Activated naive CD4-positive, alpha-beta T cell treated with anti-CD3 and anti-CD28 coated beads for 36 hours (primary cell): Measurements from ENCODE around the gene VOPP1. TPM values are rescaled to one million over a fixed set of nuclear protein-coding genes. Genes with fewer than 3 reads are reported as not detected.
"Not testable (repeated sequence)": the region's sequence is repeated elsewhere in the genome, so short reads cannot be mapped to it uniquely, and the experiment has no call there.

Experiments used
- CTCF ChIA-PET: fragments of 350-600 bp; sonication (Branson Sonifier 250); formaldehyde crosslinking; loops from one replicate; lab custom pipeline; 2021; ENCODE audit warnings: antibody characterized with exemption; lab: Charles Lee
- DNase-seq: peaks from one replicate; pipeline ENCODE4 v3.0.0-alpha.2; 2020
- H3K27ac Mint-ChIP-seq: one replicate; pipeline ENCODE4 v1.8.0; 2021; ENCODE audit warnings: mild to moderate bottlenecking, mixed read lengths
- H3K27me3 Mint-ChIP-seq: one replicate; pipeline ENCODE4 v1.8.0; 2021; ENCODE audit warnings: low read depth, mixed read lengths
- H3K36me3 Mint-ChIP-seq: one replicate; pipeline ENCODE4 v1.8.0; 2021; ENCODE audit warnings: low read depth, mixed read lengths
- H3K4me1 Mint-ChIP-seq: one replicate; pipeline ENCODE4 v1.8.0; 2021; ENCODE audit warnings: low read depth, mixed read lengths
- H3K4me3 Mint-ChIP-seq: one replicate; pipeline ENCODE4 v1.8.0; 2021; ENCODE audit warnings: mild to moderate bottlenecking, moderate library complexity, mixed read lengths
- H3K9me3 Mint-ChIP-seq: one replicate; pipeline ENCODE4 v1.8.0; 2021; ENCODE audit warnings: mixed read lengths
- intact Hi-C: fragments of 100-400 bp; cut with micrococcal nuclease; formaldehyde crosslinking; loops from one replicate; pipeline ENCODE4 v1.15.1; 2023
- total RNA-seq, 2 experiments: library from RNA; stranded (reverse); gene quantifications; one replicate each; pipeline ENCODE4 v1.2.3, GENCODE V29; 2021

VOPP1 gene
- total RNA-seq, 2 experiments from 2014 or later: 100 to 102 TPM

DNA sequence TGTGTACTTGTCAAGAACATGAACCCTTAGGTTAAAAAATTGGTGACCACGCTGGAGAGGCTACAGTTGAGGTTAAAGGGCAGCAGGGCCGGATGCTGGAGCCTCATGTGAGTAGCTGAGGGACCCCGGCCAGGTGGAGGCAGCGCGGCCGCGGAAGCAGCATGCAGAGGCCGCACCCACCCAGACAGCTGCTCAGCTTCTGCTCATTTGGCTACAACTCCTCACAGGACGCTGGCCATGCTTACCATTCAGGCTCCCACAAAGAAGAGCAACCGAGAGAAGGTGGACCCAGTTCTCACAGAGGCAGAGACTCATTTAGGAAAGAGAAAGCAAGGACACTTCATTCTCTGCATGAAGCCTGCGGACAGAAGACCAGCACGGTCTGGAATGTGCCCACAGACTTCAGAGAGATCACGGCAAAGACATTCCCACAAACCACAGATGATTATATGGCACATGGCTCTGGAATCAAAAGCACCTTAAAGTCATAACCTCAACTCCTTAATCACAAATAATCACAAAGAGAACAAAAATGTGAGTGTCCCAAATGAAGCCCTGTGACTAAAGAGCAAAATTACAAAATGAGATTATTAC, 94.4 kb downstream of the VOPP1 start:
- DNase-seq: no peak
- CTCF ChIA-PET: no interaction called here
- Mint-ChIP-seq H3K27me3 (no peaks in the 10 kb centered on the region), H3K9me3 (no peaks in the 10 kb centered on the region), H3K4me3 (no peak overlapping the region), H3K36me3 (peaks cover 18% of the 10 kb centered on the region), H3K4me1 (peaks cover 86% of the 10 kb centered on the region), H3K27ac (no peak overlapping the region)
- intact Hi-C loops: no loop called here

GRCh38 chr7:55476852-55477780, 95.2 kb downstream of the VOPP1 start:
- Mint-ChIP-seq H3K4me1 (peaks cover 83% of the 10 kb centered on the region), H3K4me3 (no peak overlapping the region), H3K27ac (peak overlapping the region; percentile 1), H3K36me3 (peaks cover 16% of the 10 kb centered on the region), H3K27me3 (no peaks in the 10 kb centered on the region), H3K9me3 (no peaks in the 10 kb centered on the region)
- no peak for DNase-seq
- intact Hi-C loops: no loop called here
- CTCF ChIA-PET: interaction anchor here (1.3 kb wide), 1 partner anchor 38 kb away, joined by 3 read pairs; no protein-coding TSS in a partner anchor

DNA sequence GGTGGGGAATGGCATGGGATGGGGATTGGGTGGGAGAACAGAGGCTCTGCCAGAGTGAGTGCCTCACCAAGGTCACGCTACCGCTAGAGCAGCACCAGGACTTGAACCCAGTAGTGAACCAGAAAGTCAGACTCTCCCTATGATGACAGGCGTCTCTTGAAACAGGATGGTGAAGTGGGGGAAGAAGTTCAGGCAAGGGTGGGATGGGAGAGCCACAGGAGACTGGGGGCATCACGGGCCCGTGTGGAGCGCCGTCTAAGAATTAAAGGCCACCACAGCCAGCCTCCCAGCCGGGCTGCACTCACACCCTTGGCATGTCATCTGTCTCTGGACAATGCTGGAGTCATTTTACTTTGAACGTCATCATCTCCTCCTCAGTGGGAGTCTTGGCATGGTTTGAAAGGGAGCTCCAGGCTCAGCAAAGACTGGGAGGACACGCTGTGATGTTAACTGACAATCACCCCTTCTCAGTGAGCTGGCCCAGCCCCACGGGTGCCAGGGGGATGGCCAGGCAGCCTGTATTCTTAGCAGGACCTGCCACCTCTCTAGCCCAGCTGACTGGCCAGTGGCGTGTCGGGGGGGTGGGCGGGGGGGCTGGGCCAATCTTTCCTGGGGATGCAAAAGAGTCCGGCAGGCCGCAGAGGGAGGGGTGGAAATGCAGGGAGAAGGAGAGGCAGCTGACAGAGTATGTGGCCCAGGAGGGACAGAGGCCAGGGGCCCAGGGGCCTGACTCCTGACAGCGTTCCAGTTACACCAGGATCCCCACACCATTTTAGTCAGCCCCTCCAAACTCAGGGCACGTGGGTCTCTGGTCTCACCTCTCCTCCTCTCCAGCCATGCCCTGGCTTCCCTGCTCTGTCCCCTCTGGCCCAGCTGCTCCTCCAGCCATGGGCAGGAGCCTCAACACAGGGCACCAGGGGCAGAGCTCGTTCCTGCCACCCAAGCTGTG, 96.2 kb downstream of the VOPP1 start:
- peaks cover 17% of the 10 kb centered on the region for H3K36me3 Mint-ChIP-seq
- intact Hi-C loops: no loop called here
- no peaks in the 10 kb centered on the region for H3K27me3 Mint-ChIP-seq

DNA sequence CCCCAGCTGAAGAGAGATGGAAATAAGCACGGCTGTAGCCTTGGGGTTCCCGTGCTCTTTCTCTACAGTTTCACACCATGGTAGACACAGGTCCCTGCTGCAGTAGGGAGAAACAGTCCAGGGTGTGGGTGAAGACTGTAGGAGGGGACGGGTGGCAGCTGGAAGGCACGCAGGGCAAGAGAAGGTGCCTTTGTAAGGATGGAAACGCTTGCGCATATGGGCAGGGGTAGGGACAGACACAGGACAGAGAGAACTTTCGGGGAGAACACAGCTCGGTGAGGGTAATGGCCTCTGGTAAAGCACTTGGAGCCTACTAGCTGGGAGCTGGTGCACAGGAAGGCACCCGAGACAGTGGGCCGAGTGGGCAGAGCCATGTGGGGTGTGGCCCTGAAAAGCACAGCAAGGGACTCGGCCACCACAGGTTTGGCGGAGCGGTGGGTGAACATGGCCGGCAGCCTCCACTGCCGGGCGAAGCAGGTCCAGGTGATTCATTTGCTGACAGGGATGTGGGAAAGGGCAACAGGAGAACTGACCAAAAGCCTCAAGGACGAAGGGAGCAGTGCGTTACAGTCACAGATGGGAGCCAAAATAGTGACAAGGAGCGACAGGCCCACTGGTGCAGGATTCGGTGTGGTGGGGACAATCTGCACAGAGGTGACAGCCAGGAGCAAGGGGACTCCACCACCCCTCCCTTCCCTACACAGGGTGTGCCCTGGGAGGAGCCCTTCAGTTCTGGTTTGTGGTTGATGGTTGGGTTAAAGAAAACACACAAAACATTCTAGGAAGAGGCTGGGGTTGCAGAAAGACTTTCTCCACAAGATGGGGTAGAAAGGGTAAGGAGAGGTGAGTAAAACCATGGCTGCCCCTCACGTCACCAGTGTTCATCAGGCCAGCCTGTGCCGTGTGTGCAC, 97.1 kb downstream of the VOPP1 start:
- no peaks in the 10 kb centered on the region for H3K27me3 Mint-ChIP-seq
- peaks cover 20% of the 10 kb centered on the region for H3K36me3 Mint-ChIP-seq
- no peak overlapping the region for H3K4me3 Mint-ChIP-seq
- H3K9me3 Mint-ChIP-seq: no peaks in the 10 kb centered on the region
- DNase-seq: peak; percentile 27
- peaks cover 75% of the 10 kb centered on the region for H3K4me1 Mint-ChIP-seq
- H3K27ac Mint-ChIP-seq: peak overlapping the region; percentile 68
- intact Hi-C loops: no loop called here
- CTCF ChIA-PET: no interaction called here

More for the DNA sequence above, 96.2 kb downstream of the VOPP1 start:
- Mint-ChIP-seq H3K27ac (peak overlapping the region; percentile 68), H3K9me3 (no peaks in the 10 kb centered on the region), H3K4me3 (no peak overlapping the region), H3K4me1 (peaks cover 77% of the 10 kb centered on the region)
- DNase-seq: no peak
- CTCF ChIA-PET: interaction anchor here (1.3 kb wide), 1 partner anchor 39 kb away, joined by 3 read pairs; no protein-coding TSS in a partner anchor

DNA sequence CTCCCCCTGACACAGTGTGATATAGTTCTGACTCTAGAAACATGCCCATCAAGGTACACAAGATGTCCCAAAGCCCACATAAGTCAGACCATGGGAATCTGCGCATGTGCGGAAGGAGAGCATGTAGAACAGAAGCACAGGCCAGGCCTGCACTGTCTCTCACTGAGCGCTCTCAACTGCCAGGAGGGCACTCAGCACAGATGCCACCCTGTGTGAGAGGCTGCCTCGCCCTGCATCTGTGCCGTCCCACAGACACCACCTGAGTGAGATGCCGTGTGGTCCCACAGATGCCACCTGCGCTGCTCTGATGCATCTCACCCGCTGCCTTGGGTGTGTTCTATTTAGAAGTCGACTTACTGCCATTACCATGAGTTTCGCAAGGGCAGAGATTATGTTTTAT, 98.4 kb downstream of the VOPP1 start:
- Mint-ChIP-seq H3K27me3 (no peaks in the 10 kb centered on the region), H3K4me1 (peaks cover 81% of the 10 kb centered on the region), H3K4me3 (no peak overlapping the region), H3K9me3 (no peaks in the 10 kb centered on the region), H3K27ac (peak overlapping the region; percentile 15), H3K36me3 (peaks cover 20% of the 10 kb centered on the region)
- CTCF ChIA-PET: no interaction called here
- intact Hi-C loops: no loop called here
- no peak for DNase-seq

- peaks cover 82% of the 10 kb centered on the region for H3K4me1 Mint-ChIP-seq
- H3K4me3 Mint-ChIP-seq: no peak overlapping the region
- H3K9me3 Mint-ChIP-seq: no peaks in the 10 kb centered on the region
- intact Hi-C loops: no loop called here
- H3K27me3 Mint-ChIP-seq: no peaks in the 10 kb centered on the region
- CTCF ChIA-PET: no interaction called here
- DNase-seq: peak; percentile 46
- peaks cover 23% of the 10 kb centered on the region for H3K36me3 Mint-ChIP-seq
- no peak overlapping the region for H3K27ac Mint-ChIP-seq
These were observed 99.2 kb downstream of the VOPP1 start for GRCh38 chr7:55472928-55473725.

DNA sequence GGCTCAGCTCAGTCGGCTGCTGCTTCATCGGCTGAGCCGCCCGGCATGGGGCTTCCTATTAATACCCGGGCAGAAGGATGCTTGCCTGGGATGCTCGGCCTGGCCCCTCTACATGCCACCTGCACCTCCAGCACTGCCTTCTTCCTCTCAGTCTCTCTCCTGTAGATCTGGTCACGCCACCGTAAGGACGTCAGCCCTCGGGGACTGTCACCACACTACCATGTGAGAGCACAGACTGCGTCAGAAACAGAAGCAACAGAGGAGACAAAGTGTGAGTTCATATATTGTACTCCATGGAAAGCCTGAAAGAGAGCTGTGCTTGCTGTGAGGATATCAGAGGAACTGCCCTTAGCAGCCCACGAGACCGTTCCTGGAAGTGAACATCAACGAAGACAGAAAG, 99.9 kb downstream of the VOPP1 start:
- H3K27ac Mint-ChIP-seq, DNase-seq, H3K27me3 Mint-ChIP-seq, intact Hi-C loops, CTCF ChIA-PET, H3K9me3 Mint-ChIP-seq, H3K4me3 Mint-ChIP-seq: not testable (repeated sequence)
- Mint-ChIP-seq H3K4me1 (peaks cover 79% of the 10 kb centered on the region), H3K36me3 (peaks cover 20% of the 10 kb centered on the region)

DNA sequence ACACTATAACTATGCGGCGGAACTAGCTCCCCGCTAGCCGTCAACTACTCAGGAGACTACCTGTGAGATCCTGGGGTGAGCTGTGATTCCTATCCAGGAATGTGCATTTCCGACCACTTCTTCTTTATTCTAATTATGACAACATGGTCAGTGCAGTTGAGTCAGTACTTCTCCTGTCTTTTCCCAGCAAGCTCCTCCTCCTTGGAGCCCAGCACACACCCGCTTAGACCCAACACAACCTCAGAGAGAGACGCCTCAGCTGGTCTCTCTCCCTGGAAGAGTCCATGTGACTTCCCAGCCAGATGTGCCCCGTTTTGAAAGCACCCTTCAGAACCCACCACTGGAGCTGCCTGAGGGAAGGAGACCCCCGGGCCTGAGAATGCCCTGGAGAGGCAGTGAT, 100.7 kb downstream of the VOPP1 start:
- H3K4me3 Mint-ChIP-seq, intact Hi-C loops, DNase-seq, H3K27me3 Mint-ChIP-seq, CTCF ChIA-PET, H3K9me3 Mint-ChIP-seq: not testable (repeated sequence)
- Mint-ChIP-seq H3K36me3 (peaks cover 25% of the 10 kb centered on the region), H3K27ac (peak overlapping the region; percentile 46), H3K4me1 (peaks cover 79% of the 10 kb centered on the region)

DNA sequence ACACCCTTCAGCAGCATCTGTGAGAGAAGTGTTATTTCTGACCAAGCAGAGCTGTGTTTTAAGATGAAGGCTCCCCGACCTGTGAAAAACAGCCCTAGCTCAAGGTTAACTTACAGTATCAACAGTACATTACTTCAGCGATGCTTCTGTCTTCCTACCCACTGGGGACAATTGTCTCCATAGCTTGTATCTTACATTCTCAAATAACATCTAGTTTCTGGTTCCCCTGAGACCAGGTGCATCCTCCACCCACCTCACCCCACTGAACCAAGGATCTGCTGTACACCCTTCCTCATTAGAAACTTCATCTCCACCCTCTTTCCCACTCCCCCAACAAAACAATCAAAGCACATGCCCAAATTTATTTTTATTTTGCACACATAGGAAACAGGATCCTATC, 102.0 kb downstream of the VOPP1 start:
- H3K27ac Mint-ChIP-seq: peak overlapping the region; percentile 59
- peaks cover 75% of the 10 kb centered on the region for H3K4me1 Mint-ChIP-seq
- H3K27me3 Mint-ChIP-seq: no peaks in the 10 kb centered on the region
- intact Hi-C loops: no loop called here
- DNase-seq: no peak
- H3K36me3 Mint-ChIP-seq: peaks cover 34% of the 10 kb centered on the region
- CTCF ChIA-PET: interaction anchor here (1.8 kb wide), 1 partner anchor 122 kb away, joined by 7 read pairs; no protein-coding TSS in a partner anchor
- peaks cover 6% of the 10 kb centered on the region for H3K9me3 Mint-ChIP-seq
- no peak overlapping the region for H3K4me3 Mint-ChIP-seq

DNA sequence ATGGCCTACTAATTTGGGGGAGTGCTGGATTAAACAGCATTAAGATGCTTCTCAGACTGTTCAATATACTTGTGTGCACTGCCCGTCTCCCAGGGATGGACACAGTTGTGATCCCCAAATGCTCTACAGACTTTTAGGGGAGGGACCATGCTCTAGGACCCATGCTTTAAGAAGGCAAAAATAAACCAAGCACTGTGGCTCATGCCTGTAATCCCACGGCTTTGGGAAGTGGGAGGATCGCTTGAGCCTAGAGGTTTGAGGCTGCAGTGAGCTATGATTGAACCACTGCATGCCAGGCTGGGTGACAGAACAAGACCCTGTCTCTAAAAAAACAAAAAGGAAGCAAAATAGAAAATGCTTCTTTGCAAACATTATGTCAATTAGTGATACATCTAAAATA, 102.6 kb downstream of the VOPP1 start:
- H3K27me3 Mint-ChIP-seq: no peaks in the 10 kb centered on the region
- no peak overlapping the region for H3K4me3 Mint-ChIP-seq
- peaks cover 73% of the 10 kb centered on the region for H3K4me1 Mint-ChIP-seq
- peaks cover 39% of the 10 kb centered on the region for H3K36me3 Mint-ChIP-seq
- DNase-seq: no peak
- intact Hi-C loops: loop anchor here (1.0 to 5.0 kb wide), 7 partner anchors 13 to 102 kb away; partner anchors contain the start of gene LANCL2
- peak overlapping the region; percentile 69 for H3K27ac Mint-ChIP-seq
- CTCF ChIA-PET: interaction anchor here (1.2 to 1.8 kb wide), 2 partner anchors 54 to 123 kb away, joined by 5 to 7 read pairs; no protein-coding TSS in a partner anchor
- peaks cover 6% of the 10 kb centered on the region for H3K9me3 Mint-ChIP-seq
